GM12878 (cell line): ENCODE measurements around the gene SURF6. TPM values are rescaled to one million over a fixed set of nuclear protein-coding genes. Genes with fewer than 3 reads are reported as not detected.

ENCODE experiments used
- ATAC-seq: fragments of 200-7000 bp; cut with Tn5 transposase; 3 replicates; pipeline ENCODE4 v1.9.1; 2020; ENCODE audit warnings: mild to moderate bottlenecking, moderate library complexity
- BruUV-seq: library from RNA; stranded (reverse); fragments of 400-500 nt; replicated peaks from 2 replicates; lab custom pipeline; 2021; lab: Mats Ljungman, UMichigan
- CTCF ChIA-PET: fragments of 300-600 bp; sonication (Branson Sonifier 250); formaldehyde crosslinking; extraction: SDS; loops from one replicate; lab custom pipeline; 2021; ENCODE audit warnings: inconsistent platforms; lab: Yijun Ruan, JAX
- POLR2A ChIA-PET: fragments of 350-600 bp; formaldehyde crosslinking; extraction: SDS; loops from one replicate; lab custom pipeline; 2021; ENCODE audit warnings: inconsistent platforms; lab: Charles Lee
- RAD21 ChIA-PET: fragments of 300-600 bp; sonication (Branson Sonifier 250); formaldehyde crosslinking; loops from one replicate; lab custom pipeline; 2023; ENCODE audit warnings: antibody characterized with exemption; ENCODE audit not compliant: unreplicated experiment; lab: Charles Lee
- SMC1A ChIA-PET: fragments of 300-600 bp; sonication (Branson Sonifier 250); formaldehyde crosslinking; loops from one replicate; lab custom pipeline; 2023; ENCODE audit not compliant: unreplicated experiment, uncharacterized antibody; lab: Charles Lee
- DNase-seq: peaks from one replicate; pipeline ENCODE4 v3.0.0-alpha.2; 2011; ENCODE audit warnings: low read depth, low spot score
- FAIRE-seq: peaks from 3 replicates; lab custom pipeline; 2011; peaks lifted over from hg19 to GRCh38; lab: Jason Lieb, UNC
- H2AFZ ChIP-seq: 2 replicates; pipeline ENCODE4 v1.6.0; 2011; ENCODE audit warnings: low read depth, low read length, control low read depth; ENCODE audit not compliant: control insufficient read depth
- H3K27ac ChIP-seq: 2 replicates; pipeline ENCODE4 v1.5.1; 2011; ENCODE audit warnings: control low read depth; ENCODE audit not compliant: control insufficient read depth, insufficient read depth
- H3K27me3 ChIP-seq, 2 experiments: replicated peaks in 1 of 2; 2 replicates each; pipeline versions ENCODE4 v1.6.0 to v1.6.1; 2011; ENCODE audit warnings: low read length in 1 of 2; ENCODE audit not compliant: control insufficient read depth in 2 of 2, insufficient read depth in 2 of 2
- H3K36me3 ChIP-seq, 2 experiments: 2 replicates each; pipeline ENCODE4 v1.5.1; 2011; ENCODE audit warnings: low read length in 1 of 2; ENCODE audit not compliant: control insufficient read depth in 2 of 2, insufficient read depth in 2 of 2
- H3K4me1 ChIP-seq: 2 replicates; pipeline ENCODE4 v1.6.1; 2011; ENCODE audit warnings: mild to moderate bottlenecking, low read length, moderate library complexity, mixed read lengths; ENCODE audit not compliant: control insufficient read depth, insufficient read depth
- H3K4me2 ChIP-seq: 2 replicates; pipeline ENCODE4 v1.6.0; 2011; ENCODE audit warnings: control low read depth; ENCODE audit not compliant: control insufficient read depth, insufficient read depth
- H3K4me3 ChIP-seq: fragments of 200-600 bp; sonication (generic); 2 replicates; pipeline ENCODE4 v1.5.1; 2016
- H3K79me2 ChIP-seq: 2 replicates; pipeline ENCODE4 v1.6.0; 2011; ENCODE audit warnings: low read length; ENCODE audit not compliant: control insufficient read depth, insufficient read depth
- H3K9ac ChIP-seq: 2 replicates; pipeline ENCODE4 v1.8.0; 2011; ENCODE audit warnings: low read length, control low read depth, mixed read lengths; ENCODE audit not compliant: control insufficient read depth, insufficient read depth
- H3K9me3 ChIP-seq: replicated peaks from 3 replicates; pipeline ENCODE4 v1.5.1; 2011; ENCODE audit warnings: mild to moderate bottlenecking, low read length; ENCODE audit not compliant: control insufficient read depth, insufficient read depth
- H4K20me1 ChIP-seq: 2 replicates; pipeline ENCODE4 v1.6.0; 2011; ENCODE audit not compliant: control insufficient read depth, insufficient read depth
- ESRRA ChIP-seq: IDR thresholded peaks from 2 replicates; pipeline ENCODE4 v1.6.1; 2012; ENCODE audit warnings: mild to moderate bottlenecking, low read length, improper control_type of control experiment
- KDM1A ChIP-seq: fragments of 200-600 bp; sonication (generic); IDR thresholded peaks from 2 replicates; pipeline ENCODE4 v1.6.1; 2016; ENCODE audit warnings: borderline replicate concordance
- KLF5 ChIP-seq: fragments of 450-650 bp; IDR thresholded peaks from 2 replicates; pipeline ENCODE4 v1.6.1; 2014; ENCODE audit warnings: mild to moderate bottlenecking; ENCODE audit not compliant: partially characterized antibody
- MEF2B ChIP-seq: fragments of 450-650 bp; IDR thresholded peaks from 2 replicates; pipeline ENCODE4 v1.6.1; 2018; ENCODE audit warnings: mild to moderate bottlenecking, moderate library complexity; ENCODE audit not compliant: partially characterized antibody, poor library complexity, severe bottlenecking
- NFYB ChIP-seq: IDR thresholded peaks from 2 replicates; pipeline ENCODE4 v1.6.1; 2011; ENCODE audit warnings: low read depth, mild to moderate bottlenecking, low read length, improper control_type of control experiment, moderate library complexity; ENCODE audit not compliant: insufficient read depth
- RELA ChIP-seq: fragments of 450-650 bp; IDR thresholded peaks from 2 replicates; pipeline ENCODE4 v1.8.0; 2014; ENCODE audit warnings: borderline replicate concordance; ENCODE audit not compliant: partially characterized antibody
- SMAD1 ChIP-seq: fragments of 450-650 bp; IDR thresholded peaks from 2 replicates; pipeline ENCODE4 v1.6.1; 2018; ENCODE audit warnings: mild to moderate bottlenecking, low read depth; ENCODE audit not compliant: partially characterized antibody
- SP1 ChIP-seq: IDR thresholded peaks from one replicate; pipeline ENCODE4 v1.6.1; 2011; ENCODE audit warnings: low read depth, low read length
- YBX1 ChIP-seq: fragments of 450-650 bp; IDR thresholded peaks from 2 replicates; pipeline ENCODE4 v1.6.1; 2016; ENCODE audit warnings: antibody characterized with exemption
- YY1 ChIP-seq: IDR thresholded peaks from 2 replicates; pipeline ENCODE4 v1.6.1; 2011; ENCODE audit warnings: low read depth, mild to moderate bottlenecking, low read length
- WGBS: methylation state at CpG from one replicate; pipeline ENCODE4 v1.1.6; 2016; ENCODE audit warnings: low lambda C conversion rate; ENCODE audit not compliant: insufficient replicate concordance, insufficient coverage; ENCODE audit errors: missing lambda C conversion rate; 5-methylcytosine and 5-hydroxymethylcytosine counted together
- in situ Hi-C: fragments of 300-500 bp; cut with MboI; formaldehyde crosslinking; loops from 9 replicates; pipeline ENCODE4 v1.14.3; 2018; ENCODE audit warnings: mixed read lengths
- intact Hi-C: fragments of 100-400 bp; cut with micrococcal nuclease; formaldehyde crosslinking; loops from one replicate; pipeline ENCODE4 v1.14.2; 2022; ENCODE audit not compliant: unreplicated experiment
- polyA plus RNA-seq, 11 experiments: library from polyadenylated mRNA; depleted of rRNA in 4 of 11; unstranded in 6 of 11; stranded (reverse) in 5 of 11; fragments of >200 nt; fragmentation: Nextera tagmentation in 4 of 11; fragmentation: Illumina TruSeq in 1 of 11; extraction: Ambion mirVana in 4 of 11; extraction: Trizol in 1 of 11; gene quantifications; 1 replicate in 1 of 11; 2 replicates in 10 of 11; pipeline versions ENCODE4 v1.2.1 to v1.2.3, GENCODE V29; 2011 to 2016; ENCODE audit warnings: inconsistent platforms in 2 of 11, missing spikeins in 2 of 11, low read depth in 1 of 11
- total RNA-seq, 4 experiments: library from RNA; depleted of rRNA in 3 of 4; stranded (reverse); fragments of >200 nt in 3 of 4; fragmentation: Illumina TruSeq in 1 of 4; extraction: Trizol in 1 of 4; gene quantifications; 2 replicates each; pipeline versions ENCODE4 v1.2.1 to v1.2.3, GENCODE V29; 2013 to 2021
- TF ChIP-seq, protein P1 (sequence below): fragments of 450-650 bp; IDR thresholded peaks from 2 replicates; pipeline ENCODE4 v1.6.1; 2017; ENCODE audit warnings: borderline replicate concordance

The SURF6 gene
- total and polyA plus RNA-seq, 10 of the 15 experiments (the other 5 are each of a cell fraction or from before 2014, with no cell fraction given), result 2.2 to 27.2 (median 15.1) TPM

DNA sequence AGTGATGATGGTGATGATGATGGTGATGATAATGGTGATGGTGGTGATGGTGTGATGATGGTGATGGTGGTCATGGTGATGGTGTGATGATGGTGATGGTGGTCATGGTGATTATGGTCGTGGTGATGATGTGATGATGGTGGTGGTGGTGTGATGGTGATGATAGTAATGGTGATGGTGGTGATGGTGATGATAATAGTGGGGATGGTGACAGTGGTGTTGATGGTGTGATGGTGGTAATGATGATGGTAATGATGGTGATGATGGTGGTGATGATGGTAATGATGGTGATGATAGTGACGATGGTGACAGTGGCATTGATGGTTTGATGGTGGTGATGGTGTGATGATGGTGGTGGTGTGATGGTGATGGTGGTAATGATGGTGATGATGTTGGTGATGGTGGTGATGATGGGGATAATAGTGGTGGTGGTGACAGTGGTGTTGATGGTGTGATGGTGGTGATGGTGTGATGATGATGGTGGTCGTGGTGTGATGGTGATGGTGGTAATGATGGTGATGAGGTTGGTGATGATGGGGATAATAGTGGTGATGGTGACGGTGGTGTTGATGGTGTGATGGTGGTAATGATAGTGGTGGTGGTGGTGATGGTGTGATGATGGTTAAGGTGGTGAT is 46.6 kb upstream of the SURF6 start:
- Histone ChIP-seq H3K79me2 (no peaks in the 10 kb centered on the region), H4K20me1 (no peaks in the 10 kb centered on the region), H2AFZ (no peak overlapping the region), H3K36me3 (no peaks in the 10 kb centered on the region), H3K9me3 (no peaks in the 10 kb centered on the region; the same call in 2 of the 3 replicates), H3K4me2 (no peak overlapping the region), H3K4me1 (no peaks in the 10 kb centered on the region), H3K4me3 (no peak overlapping the region), H3K27ac (no peak overlapping the region)
- ChIA-PET SMC1A (no interaction called here), POLR2A (no interaction called here)
- ATAC-seq (no peak), DNase-seq (no peak)
- no TSS peak for BruUV-seq
- TF ChIP-seq NFYB, result no peak
- no peak for TF ChIP-seq SP1
- no peak for TF ChIP-seq SMAD1
- TF ChIP-seq YY1, result no peak
- TF ChIP-seq MEF2B, result no peak
- TF ChIP-seq RELA, result no peak
- TF ChIP-seq KLF5, result no peak
- TF ChIP-seq ESRRA, result no peak
- TF ChIP-seq KDM1A, result no peak
- TF ChIP-seq, protein P1, sequence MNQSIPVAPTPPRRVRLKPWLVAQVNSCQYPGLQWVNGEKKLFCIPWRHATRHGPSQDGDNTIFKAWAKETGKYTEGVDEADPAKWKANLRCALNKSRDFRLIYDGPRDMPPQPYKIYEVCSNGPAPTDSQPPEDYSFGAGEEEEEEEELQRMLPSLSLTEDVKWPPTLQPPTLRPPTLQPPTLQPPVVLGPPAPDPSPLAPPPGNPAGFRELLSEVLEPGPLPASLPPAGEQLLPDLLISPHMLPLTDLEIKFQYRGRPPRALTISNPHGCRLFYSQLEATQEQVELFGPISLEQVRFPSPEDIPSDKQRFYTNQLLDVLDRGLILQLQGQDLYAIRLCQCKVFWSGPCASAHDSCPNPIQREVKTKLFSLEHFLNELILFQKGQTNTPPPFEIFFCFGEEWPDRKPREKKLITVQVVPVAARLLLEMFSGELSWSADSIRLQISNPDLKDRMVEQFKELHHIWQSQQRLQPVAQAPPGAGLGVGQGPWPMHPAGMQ, result no peak
- TF ChIP-seq YBX1, result no peak
- TF ChIP-seq, all 136 proteins: peak for 0
- FAIRE-seq, result no peak
- ChIA-PET CTCF (no interaction called here), RAD21 (no interaction called here)
- intact Hi-C loops, result no loop called here
- in situ Hi-C loops, result no loop called here
- whole genome bisulfite sequencing, result 36% methylated on average over 4 of the region's 4 CpGs
- Histone ChIP-seq H3K27me3 (no peaks in the 10 kb centered on the region), H3K9ac (no peak overlapping the region)
